ENCODE results near the gene MRPL3.
"Not testable (repeated sequence)": the region's sequence is repeated elsewhere in the genome, so short reads cannot be mapped to it uniquely, and the experiment has no call there.

MRPL3 gene

DNA sequence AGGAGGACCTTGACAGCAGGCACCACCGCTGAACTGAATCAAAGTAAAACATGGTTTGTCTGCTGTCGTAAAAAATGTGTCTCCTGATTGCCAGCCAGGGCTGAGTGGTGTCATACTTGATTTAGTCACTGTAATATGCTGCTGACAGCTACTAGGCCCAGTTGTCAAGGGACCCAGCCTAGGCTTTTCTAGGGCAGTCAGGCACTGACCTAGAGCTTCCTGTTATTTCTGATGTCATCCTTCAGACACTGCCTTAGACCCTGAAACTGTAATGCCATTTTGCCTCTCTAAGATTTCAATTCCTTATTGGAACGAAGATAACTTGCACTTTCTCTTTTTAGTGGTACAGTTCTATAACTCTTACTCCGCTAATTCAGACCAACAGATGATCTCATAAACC lies 2.6 kb upstream of the MRPL3 start:
- no peak overlapping the region for H3K4me3 ChIP-seq (ENCODE audit: low read length)
- TF ChIP-seq, protein P1, sequence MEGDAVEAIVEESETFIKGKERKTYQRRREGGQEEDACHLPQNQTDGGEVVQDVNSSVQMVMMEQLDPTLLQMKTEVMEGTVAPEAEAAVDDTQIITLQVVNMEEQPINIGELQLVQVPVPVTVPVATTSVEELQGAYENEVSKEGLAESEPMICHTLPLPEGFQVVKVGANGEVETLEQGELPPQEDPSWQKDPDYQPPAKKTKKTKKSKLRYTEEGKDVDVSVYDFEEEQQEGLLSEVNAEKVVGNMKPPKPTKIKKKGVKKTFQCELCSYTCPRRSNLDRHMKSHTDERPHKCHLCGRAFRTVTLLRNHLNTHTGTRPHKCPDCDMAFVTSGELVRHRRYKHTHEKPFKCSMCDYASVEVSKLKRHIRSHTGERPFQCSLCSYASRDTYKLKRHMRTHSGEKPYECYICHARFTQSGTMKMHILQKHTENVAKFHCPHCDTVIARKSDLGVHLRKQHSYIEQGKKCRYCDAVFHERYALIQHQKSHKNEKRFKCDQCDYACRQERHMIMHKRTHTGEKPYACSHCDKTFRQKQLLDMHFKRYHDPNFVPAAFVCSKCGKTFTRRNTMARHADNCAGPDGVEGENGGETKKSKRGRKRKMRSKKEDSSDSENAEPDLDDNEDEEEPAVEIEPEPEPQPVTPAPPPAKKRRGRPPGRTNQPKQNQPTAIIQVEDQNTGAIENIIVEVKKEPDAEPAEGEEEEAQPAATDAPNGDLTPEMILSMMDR (conservative IDR thresholded peaks at IDR 0.05; ENCODE audit: low read length) = no peak
- no peak for DNase-seq (ENCODE audit: low read depth)

DNA sequence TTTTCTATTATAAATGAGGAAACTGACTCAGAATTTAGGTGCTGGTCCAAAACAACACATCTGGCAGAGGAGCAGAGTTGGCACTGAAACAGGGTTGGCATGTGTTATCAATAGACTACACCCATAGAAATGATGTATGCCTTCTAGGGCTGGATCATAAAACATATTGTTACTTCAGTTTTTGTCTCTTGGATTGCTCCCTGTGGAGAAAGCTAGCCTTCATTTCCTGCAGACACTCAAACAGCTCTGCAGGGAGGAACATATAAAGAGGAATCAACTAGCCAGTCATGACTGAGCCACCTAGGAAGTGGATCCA lies 507 bp upstream of the MRPL3 start:
- peak overlapping the region; percentile 98 for H3K4me3 ChIP-seq (ENCODE audit: low read length)
- DNase-seq (ENCODE audit: low read depth) = peak; percentile 64
- TF ChIP-seq, protein P1 (conservative IDR thresholded peaks at IDR 0.05; ENCODE audit: low read length) = no peak

DNA sequence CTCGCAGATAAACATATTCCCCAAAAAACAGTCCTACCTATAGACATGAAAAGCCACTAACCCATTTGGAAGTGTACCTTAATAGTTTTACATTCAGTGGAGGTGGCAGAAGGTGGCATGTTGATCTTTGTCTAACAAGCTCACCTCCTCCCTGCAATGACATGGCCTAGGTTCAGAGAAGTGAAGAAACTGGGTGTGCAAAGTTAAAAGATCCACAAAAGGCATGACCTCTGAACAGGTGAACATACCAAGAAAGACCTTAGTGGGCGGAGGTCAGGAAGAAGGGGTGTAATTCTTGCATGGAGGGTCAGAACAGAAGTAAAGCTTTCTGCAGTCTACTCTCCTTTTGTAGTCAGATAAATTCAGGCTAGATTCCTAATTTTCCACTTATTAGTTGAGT lies 822 bp downstream of the MRPL3 start:
- TF ChIP-seq, protein P1 (conservative IDR thresholded peaks at IDR 0.05; ENCODE audit: low read length) = no peak
- DNase-seq (ENCODE audit: low read depth) = no peak
- peak overlapping the region; percentile 98 for H3K4me3 ChIP-seq (ENCODE audit: low read length)

DNA sequence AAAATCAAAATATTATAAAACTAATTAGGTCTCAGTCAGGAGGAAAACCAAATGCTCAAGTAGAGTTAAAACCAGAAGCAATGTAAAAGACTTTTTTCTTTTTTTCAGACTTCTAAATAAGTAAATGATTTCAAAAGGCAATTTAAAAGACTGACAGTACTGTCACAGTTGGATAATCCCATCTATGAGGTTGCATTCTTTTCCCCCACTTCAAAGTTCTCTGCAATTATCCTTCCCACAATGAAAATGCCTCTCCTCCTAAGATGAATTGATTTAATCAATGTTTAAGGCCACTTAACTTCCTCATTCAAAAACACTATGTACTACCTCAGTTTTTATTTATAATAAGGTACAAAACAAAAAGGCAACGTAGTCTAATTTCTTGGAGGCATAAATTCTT lies 8.1 kb downstream of the MRPL3 start:
- TF ChIP-seq, protein P1 (conservative IDR thresholded peaks at IDR 0.05; ENCODE audit: low read length) = no peak
- H3K4me3 ChIP-seq (ENCODE audit: low read length) = no peak overlapping the region
- no peak for DNase-seq (ENCODE audit: low read depth)

DNA sequence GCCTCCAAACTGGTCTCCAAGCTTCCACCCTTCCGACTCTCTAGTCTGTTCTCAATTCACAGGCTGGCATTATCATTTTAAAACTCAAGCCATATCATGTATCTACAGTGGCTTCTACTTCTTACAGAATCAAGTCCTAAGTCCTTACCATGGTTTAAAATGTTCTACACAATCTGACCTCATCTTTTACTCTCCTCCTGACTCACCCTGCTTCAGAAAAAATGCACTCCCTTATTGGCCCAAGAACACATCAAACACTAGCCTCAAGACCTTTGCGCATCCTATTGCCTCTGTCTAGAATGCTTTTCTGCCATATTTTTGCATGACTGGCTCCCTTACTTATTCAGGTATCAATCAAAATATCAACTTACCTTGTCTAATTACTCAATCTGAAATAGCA lies 11.0 kb downstream of the MRPL3 start:
- no peak overlapping the region for H3K4me3 ChIP-seq (ENCODE audit: low read length)
- TF ChIP-seq, protein P1 (conservative IDR thresholded peaks at IDR 0.05; ENCODE audit: low read length) = no peak

DNA sequence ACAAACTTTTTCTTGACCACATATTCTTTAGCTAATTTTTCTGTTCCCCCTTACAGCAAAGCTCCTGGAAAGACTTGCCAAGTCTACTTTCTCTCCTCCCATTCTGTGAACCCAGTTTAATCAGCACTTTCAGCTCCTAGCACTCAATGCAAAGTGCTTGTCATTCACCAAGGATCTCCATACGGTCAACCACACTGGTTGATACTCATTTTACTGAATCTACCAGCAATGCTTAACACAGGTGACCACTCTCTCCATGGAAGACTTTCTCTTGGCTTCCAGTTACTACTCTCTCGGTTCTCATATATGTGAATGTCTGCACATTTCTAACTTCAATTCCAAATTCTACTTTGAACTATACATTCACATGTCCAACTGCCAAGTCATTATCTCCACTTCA lies 11.7 kb downstream of the MRPL3 start:
- TF ChIP-seq, protein P1 (conservative IDR thresholded peaks at IDR 0.05; ENCODE audit: low read length) = no peak
- DNase-seq (ENCODE audit: low read depth) = no peak
- no peak overlapping the region for H3K4me3 ChIP-seq (ENCODE audit: low read length)

More for the DNA sequence above, 11.0 kb downstream of the MRPL3 start:
- DNase-seq (ENCODE audit: low read depth) = no peak

DNA sequence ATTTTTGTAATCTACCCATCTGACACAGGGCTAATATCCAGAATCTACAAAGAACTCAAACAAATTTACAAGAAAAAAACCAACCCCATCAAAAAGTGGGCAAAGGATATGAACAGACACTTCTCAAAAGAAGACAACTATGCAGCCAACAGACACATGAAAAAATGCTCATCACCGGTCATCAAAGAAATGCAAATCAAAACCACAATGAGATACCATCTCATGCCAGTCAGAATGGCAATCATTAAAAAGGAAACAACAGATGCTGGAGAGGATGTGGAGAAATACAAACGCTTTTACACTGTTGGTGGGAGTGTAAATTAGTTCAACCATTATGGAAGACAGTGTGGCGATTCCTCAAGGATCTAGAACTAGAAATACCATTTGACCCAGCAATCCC lies 16.2 kb downstream of the MRPL3 start:
- H3K4me3 ChIP-seq (ENCODE audit: low read length); DNase-seq (ENCODE audit: low read depth): not testable (repeated sequence)

DNA sequence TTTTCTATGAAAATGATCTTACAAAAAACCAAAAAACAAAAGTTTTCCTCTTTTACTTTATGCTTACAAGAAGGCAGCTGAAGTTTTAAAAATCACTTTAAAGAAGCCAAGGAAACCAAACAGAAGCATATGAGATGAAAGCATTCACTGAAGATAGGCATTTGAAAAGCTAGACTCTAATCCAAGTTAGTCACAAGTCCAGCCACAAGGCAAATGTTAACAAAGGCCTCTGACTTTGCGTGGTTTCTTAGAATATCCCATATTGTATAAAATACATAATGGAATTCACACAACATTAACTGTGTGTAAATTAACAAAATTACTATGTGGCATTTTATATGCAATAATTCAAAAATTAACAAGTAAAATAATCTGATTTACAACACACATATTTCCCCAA lies 17.7 kb downstream of the MRPL3 start:
- TF ChIP-seq, protein P1 (conservative IDR thresholded peaks at IDR 0.05; ENCODE audit: low read length) = no peak
- H3K4me3 ChIP-seq (ENCODE audit: low read length) = no peak overlapping the region
- DNase-seq (ENCODE audit: low read depth) = peak; percentile 10

Data from AG10803 (cell line).